ENCODE measurements around the gene NXPH4. TPM values are rescaled to one million over a fixed set of nuclear protein-coding genes. Genes with fewer than 3 reads are reported as not detected.

NXPH4 gene
- total RNA-seq, 1 donor from 2014 or later: not detected

DNA sequence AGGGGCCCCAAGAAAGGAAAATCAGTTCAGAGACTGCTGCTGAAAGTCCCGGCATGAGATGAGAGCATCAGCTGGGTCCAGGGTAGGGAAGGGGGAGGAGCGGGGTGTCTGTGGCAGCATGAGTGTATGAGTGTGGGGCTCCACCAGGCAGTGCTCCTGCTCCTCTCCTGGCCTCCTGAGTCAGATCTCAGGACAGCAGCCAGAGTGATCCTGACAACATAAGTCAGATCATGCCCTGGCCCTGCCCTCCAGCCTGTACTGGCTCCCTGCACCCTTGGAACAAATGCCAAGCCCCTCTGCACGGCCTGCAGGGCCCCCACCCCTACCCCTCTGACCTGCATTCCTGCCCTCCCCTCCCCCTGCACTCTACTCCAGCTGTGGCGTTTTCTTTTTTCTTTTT lies 44.9 kb upstream of the NXPH4 start:
- peaks cover 9% of the 10 kb centered on the region for H3K4me1 Mint-ChIP-seq

GRCh38 chr12:57173089-57173488 lies 43.5 kb upstream of the NXPH4 start:
- Mint-ChIP-seq H3K36me3 (peaks cover 28% of the 10 kb centered on the region), H3K27me3 (ENCODE audit: insufficient read depth, low read depth) (peaks cover 9% of the 10 kb centered on the region), H3K4me3 (no peak overlapping the region), H3K27ac (peak overlapping the region; percentile 14), H3K9me3 (no peaks in the 10 kb centered on the region), H3K4me1 (peaks cover 9% of the 10 kb centered on the region)
- Histone ChIP-seq H3K79me2 (ENCODE audit: low read depth) (no peaks in the 10 kb centered on the region), H3F3A (ENCODE audit: low read depth) (no peaks in the 10 kb centered on the region), H2AFZ (replicated peaks) (no peak overlapping the region), H3K4me2 (no peak overlapping the region), H4K20me1 (ENCODE audit: low read depth) (peaks cover 3% of the 10 kb centered on the region), H3K4me3 (no peak overlapping the region), H3K27ac (no peak overlapping the region), H3K9ac (no peak overlapping the region), H3K36me3 (no peaks in the 10 kb centered on the region), H3K4me1 (no peaks in the 10 kb centered on the region), H3K27me3 (no peaks in the 10 kb centered on the region), H3K9me3 (ENCODE audit: low read depth) (no peaks in the 10 kb centered on the region)
- TF ChIP-seq EZH2 (IDR thresholded peaks at IDR 0.05): no peak
- TF ChIP-seq CTCF (IDR thresholded peaks at IDR 0.05): peak; percentile 65
- DNase-seq (ENCODE audit: low spot score): peak; percentile 71

More for the DNA sequence above, 44.9 kb upstream of the NXPH4 start:
- no peaks in the 10 kb centered on the region for H3K9me3 Mint-ChIP-seq
- H3K4me2 ChIP-seq: no peak overlapping the region
- H3F3A ChIP-seq (ENCODE audit: low read depth): no peaks in the 10 kb centered on the region
- no peak overlapping the region for H3K4me3 ChIP-seq
- no peaks in the 10 kb centered on the region for H3K27me3 ChIP-seq
- no peaks in the 10 kb centered on the region for H3K4me1 ChIP-seq
- H3K4me3 Mint-ChIP-seq: no peak overlapping the region
- no peaks in the 10 kb centered on the region for H3K79me2 ChIP-seq (ENCODE audit: low read depth)
- DNase-seq (ENCODE audit: low spot score): no peak
- H3K9me3 ChIP-seq (ENCODE audit: low read depth): no peaks in the 10 kb centered on the region
- H3K36me3 Mint-ChIP-seq: peaks cover 26% of the 10 kb centered on the region
- no peak overlapping the region for H3K27ac Mint-ChIP-seq
- H3K27ac ChIP-seq: no peak overlapping the region
- H2AFZ ChIP-seq (replicated peaks): no peak overlapping the region
- TF ChIP-seq EZH2phosphoT487 (IDR thresholded peaks at IDR 0.05): no peak
- TF ChIP-seq CTCF (IDR thresholded peaks at IDR 0.05): no peak
- TF ChIP-seq EZH2 (IDR thresholded peaks at IDR 0.05): no peak
- no peak overlapping the region for H3K9ac ChIP-seq
- peaks cover 3% of the 10 kb centered on the region for H4K20me1 ChIP-seq (ENCODE audit: low read depth)
- no peaks in the 10 kb centered on the region for H3K36me3 ChIP-seq
- peaks cover 9% of the 10 kb centered on the region for H3K27me3 Mint-ChIP-seq (ENCODE audit: insufficient read depth, low read depth)

GRCh38 chr12:57173683-57174082 lies 42.9 kb upstream of the NXPH4 start:
- Mint-ChIP-seq H3K27ac (peak overlapping the region; percentile 33), H3K4me1 (peaks cover 9% of the 10 kb centered on the region), H3K4me3 (no peak overlapping the region), H3K36me3 (peaks cover 30% of the 10 kb centered on the region), H3K27me3 (ENCODE audit: insufficient read depth, low read depth) (peaks cover 9% of the 10 kb centered on the region), H3K9me3 (no peaks in the 10 kb centered on the region)
- Histone ChIP-seq H3K9me3 (ENCODE audit: low read depth) (no peaks in the 10 kb centered on the region), H3K9ac (no peak overlapping the region), H3K27me3 (no peaks in the 10 kb centered on the region), H3K4me2 (no peak overlapping the region), H2AFZ (replicated peaks) (no peak overlapping the region), H3K36me3 (no peaks in the 10 kb centered on the region), H4K20me1 (ENCODE audit: low read depth) (peaks cover 3% of the 10 kb centered on the region), H3K79me2 (ENCODE audit: low read depth) (no peaks in the 10 kb centered on the region), H3F3A (ENCODE audit: low read depth) (no peaks in the 10 kb centered on the region), H3K4me1 (no peaks in the 10 kb centered on the region), H3K4me3 (no peak overlapping the region), H3K27ac (no peak overlapping the region)
- DNase-seq (ENCODE audit: low spot score): no peak
- no peak for TF ChIP-seq EZH2 (IDR thresholded peaks at IDR 0.05)
- TF ChIP-seq CTCF (IDR thresholded peaks at IDR 0.05): no peak
- no peak for TF ChIP-seq EZH2phosphoT487 (IDR thresholded peaks at IDR 0.05)

All from neural progenitor cell (in vitro differentiated cells).